Inferior parietal cortex (tissue), 1 donor: ENCODE results near the gene RASGRP3.

Source experiments
- DNase-seq: peaks from one replicate; pipeline ENCODE4 v3.0.0-alpha.2; 2016; ENCODE audit errors: extremely low spot score

RASGRP3 gene

DNA sequence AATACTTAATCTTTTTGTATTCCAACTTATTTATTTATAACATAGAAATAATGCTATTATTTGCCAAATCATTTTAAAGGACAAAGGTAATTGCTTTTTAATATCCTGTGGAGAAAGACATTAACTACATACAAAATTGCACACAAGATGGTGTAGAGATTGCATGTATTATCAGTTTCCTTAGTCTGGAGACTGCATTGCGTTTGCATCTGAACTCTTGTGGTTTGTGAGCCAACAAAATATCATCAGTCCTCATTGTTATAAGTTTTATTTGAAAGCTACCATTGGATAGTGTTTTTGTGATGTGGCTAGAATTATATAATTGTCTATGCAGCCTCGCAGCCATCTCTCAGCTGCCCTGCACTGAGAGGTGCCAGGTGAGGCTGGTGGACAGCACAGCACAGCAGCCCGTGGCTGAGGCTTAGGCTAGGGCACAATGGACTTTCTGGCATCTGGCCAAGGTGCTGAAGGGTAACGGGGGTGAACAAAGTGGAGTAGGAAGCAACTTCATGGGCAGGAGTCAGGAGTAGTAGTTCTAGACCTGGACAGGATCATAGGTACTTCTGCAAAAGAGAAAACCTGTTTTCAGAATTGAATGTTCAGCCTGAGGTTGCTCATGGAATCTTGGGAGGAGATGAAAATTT, 15.1 kb downstream of the RASGRP3 start:
- no peak for DNase-seq

DNA sequence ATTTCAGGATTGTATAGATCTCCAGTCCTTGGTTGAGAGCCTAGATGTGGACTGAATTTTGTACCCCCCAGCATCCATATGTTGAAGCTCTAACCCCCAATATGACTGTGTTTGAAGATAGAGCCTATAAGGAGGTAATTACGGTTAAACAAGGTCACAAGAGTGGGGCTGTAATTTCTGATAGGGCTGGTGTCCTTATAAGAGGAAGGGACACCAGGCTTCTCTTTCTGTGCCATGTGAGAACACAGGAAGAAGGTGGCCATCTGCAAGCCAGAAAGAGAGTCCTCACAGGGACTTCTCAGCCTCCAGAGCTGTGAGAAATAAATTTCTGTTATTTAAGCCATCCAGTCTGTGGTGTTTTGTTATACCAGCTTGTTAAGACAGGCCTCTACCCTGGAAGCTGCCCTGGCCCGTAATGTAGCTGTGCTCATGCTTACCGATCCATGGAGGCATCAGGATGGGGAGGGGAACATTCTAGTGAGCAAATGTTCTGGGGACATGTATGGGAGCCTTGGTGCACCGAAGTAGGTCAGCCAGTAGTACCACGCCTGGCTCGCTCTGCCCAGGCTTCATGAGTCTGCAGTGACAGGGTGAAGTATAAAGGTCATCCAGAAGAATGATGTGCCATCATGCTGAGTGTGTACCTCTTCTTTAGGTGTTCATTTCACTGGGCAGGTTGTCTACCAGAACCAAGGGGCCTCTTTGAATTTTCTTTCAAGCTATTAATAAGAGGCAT, 16.1 kb downstream of the RASGRP3 start:
- DNase-seq: no peak

DNA sequence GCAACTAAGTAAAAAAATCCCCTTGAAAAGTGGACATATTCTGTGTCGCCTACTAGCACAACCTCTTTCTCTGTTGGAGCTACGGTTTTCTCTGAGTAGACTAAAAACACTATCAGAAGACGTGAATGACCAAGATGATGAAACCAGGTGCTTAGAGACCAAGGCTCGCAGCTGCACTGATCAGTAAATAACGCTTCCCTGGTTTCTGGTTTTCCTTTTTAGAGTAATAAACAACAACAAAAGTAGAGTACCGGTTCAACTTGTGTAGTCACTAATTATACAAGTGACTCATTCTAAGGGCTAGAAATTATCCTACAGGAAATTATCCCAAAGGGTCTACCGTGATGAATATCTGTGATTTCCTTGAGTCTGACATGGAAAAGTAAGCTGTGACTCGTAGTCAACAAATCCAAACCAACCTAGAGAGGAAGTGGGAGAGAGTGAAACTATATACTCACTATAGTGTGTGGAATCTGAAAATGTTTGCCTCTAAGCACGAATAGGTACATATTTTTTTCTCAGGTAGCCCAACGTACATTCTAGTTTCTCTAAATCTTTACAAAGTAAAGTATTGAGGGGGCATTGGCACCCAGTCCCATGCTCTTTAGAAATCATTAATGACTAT, 17.8 kb downstream of the RASGRP3 start:
- DNase-seq: no peak

DNA sequence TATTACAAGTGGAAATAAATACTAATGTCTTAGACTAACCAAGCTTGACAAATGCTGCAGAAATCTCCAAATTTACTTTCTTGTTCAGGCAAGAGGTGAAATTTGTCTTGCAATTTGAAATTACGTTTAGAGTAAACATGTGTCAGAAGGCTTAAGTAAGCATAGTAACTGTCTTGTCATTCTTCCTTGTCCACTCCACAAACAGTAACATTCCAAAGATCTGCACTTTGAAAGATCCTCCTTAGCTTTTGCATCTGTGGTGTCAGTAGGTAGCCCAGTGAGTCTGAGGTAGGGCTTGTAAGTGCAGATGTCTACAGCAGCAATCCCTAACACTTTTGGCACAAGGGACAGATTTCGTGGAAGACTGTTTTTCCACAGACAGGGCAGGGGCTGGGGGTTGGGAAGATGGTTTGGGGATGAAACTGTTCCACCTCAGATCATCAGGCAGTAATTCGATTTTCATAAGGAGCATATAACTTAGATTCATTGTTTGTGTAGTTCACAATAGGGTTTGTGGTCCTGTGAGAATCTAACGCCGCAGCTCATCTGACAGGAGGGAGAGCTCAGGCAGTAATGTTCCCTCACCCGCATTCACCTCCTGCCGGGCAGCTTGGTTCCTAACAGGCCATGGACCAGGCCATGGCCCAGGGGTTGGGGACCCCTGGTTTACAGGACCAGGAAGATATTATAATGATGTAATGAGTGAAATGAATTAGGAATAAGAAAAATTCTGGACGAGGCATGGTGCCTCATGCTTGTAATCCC, 18.6 kb downstream of the RASGRP3 start:
- no peak for DNase-seq

DNA sequence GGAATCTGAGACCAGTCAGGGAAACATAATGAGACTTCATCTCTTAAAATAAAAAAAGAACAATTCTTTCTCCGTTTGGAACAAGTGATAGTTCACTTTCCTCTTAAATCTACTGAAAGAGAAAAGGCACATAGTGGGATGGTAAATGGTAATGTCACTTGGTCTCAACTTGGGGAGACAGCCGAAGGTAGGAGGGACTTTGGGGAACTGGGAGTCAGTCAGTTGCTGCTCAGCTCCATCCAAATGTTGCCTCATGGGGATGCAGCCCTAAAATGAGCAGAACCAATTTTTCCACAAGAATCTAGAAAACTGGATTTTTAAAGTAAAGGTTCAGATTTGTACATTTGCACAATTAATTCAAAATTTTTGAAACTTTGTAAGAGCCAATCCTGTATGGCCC, 19.2 kb downstream of the RASGRP3 start:
- DNase-seq: no peak

DNA sequence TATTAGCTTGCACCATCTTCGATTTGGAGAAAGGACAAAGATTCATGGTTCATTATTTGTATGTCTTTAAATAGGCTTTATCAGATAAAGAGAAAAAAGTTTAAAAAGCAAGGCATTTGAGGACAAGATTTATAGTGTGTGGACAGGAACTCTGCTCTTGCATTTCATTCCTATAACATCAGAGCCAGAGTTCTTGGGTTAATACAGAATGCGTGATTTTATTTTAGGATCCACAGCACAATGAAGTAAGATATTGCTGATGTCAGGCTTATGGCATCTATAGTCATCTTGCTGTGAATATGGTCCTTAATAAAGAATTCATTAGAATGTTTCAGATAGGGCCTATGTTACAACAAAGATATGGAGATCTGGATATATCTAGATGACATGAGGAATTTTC, 19.7 kb downstream of the RASGRP3 start:
- DNase-seq: no peak

DNA sequence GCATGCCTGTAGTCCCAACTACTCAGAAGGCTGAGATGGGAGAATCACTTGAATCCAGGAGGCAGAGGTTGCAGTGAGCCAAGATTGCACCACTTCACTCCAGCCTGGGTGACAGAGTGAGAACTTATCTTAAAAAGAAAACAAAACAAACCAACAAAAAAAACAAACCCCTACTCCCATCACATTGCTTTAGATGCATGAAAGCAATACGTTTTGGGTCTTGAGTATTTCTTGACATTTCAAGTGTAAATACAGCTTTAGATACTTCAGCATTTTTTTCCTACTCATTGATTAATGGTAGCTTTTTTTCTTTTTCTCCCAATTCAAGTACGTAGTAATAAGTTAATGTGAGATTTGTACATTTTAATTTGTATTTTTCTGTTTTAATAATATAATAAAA, 20.3 kb downstream of the RASGRP3 start:
- no peak for DNase-seq

DNA sequence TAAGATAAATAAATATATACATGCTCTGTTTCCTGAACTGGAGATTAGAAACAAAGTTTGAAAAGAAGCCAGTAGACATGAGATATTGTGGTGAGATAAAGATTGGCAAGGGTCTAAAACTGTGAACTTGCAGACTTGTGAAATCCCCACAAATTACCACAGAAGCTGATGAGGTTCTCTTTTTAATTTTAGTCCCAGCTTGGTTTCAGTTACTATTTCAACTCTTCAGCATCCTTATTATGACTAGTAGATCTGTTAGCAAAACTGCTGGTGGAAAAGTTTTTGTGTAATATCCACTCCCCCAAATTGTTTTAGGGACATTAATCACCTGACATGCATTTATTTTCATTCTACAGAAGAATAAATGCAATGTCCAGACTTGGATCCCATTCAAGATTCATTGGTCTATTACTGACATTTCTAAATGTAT, 20.8 kb downstream of the RASGRP3 start:
- no peak for DNase-seq

DNA sequence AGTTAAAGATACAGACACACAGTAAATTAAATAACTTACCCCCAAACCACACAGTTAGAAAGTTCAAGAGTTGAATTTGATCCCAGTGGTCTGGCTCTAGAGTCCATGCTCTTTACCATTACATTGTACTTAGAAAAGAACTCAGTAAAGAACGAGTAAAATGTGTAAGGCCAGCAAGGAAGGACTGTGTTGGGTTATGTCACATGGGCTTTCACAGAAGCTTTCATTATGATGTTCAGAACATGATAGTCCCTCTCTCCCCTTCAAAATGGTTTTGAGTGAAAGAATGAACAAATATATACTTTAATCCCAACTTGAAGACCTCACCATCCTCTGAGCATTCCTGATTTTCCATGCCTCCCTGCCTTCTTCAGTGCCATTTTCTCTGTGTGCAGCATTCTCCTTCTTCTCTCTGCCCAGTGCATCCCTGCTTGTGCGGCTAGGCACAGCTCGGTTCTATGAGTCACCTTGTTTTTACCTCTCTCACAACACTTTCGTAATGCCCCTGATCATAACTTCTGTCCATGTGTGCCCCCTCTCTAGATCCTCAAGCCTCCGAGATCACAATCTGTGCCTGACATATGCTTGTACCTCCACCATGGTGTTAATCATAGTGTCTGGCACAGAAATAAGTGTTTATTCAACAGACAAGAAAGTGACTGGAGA, 22.0 kb downstream of the RASGRP3 start:
- no peak for DNase-seq

DNA sequence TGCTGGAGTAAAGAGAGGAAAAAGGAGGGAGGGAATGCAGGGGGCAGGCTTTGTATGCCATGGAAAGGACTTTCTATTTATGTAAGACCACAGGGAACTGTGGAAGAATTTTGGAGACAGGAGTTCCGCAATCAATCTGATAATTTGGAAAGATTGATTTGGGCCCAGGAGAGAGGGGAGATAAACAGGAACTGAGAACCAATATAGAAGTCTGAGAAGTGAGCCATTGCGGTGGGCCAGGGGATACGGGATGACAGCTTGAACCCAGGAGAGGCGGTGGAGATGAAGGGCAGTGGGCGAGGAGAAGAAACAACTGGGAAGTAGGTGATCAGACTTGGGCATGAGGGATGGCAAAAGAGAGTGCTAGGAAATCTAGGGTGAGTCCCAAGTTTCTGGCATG, 23.7 kb downstream of the RASGRP3 start:
- no peak for DNase-seq

DNA sequence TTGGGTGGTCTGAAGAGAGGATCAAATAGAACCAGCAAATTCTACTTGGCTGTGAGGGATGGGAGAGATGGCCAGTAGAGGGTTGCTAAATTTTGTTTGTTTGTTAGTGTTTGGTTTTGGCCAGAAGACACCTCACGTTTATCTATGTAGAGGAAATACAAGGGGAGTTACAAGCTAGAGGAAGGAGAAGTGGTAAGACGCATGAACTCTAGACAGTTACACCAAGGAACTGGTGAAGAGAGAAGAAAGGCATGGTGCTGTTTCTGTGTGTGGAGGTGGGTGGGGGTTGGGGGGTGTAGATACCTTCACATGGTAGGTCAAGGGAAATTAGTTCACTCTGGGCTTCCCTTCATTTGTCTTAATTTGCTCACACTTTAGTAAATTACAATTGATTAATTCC, 25.6 kb downstream of the RASGRP3 start:
- DNase-seq: no peak

DNA sequence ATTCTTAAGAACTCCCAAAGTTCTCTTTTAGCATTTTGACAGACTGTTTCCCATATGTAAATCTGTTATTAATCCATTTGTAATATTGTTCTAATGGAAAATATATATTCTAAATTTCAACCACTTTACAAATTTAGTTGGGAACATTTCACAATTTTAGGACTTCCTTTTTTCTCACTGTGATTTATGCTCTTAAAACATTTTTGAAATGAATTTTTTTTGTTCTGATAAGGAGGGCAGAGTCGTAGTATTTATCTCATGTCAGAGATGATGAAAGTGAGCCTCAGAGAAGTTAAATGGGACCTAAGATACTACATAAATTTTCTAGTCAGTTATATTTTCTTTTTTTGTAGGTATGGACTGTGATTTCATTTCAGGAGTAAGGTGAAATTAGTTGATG, 26.6 kb downstream of the RASGRP3 start:
- no peak for DNase-seq

DNA sequence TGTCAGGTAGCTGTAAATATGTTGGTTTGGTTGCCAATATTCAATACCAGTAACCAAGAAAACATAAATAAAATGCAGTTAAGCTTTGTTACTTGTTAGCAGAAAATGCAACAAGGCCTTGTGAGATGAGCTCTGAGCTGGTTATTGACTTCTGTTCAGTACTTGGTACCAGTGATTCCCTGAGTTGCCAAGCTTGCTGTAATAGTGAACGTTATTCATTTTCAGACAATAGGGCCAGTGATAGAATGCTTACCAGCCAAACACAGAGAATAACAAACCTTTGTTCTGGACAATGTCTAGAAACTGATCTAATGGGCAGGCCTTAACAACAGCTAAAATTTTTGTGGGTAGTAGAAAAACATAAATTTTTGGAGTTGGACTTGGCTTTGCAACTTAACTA, 29.5 kb downstream of the RASGRP3 start:
- peak; percentile 85 for DNase-seq

DNA sequence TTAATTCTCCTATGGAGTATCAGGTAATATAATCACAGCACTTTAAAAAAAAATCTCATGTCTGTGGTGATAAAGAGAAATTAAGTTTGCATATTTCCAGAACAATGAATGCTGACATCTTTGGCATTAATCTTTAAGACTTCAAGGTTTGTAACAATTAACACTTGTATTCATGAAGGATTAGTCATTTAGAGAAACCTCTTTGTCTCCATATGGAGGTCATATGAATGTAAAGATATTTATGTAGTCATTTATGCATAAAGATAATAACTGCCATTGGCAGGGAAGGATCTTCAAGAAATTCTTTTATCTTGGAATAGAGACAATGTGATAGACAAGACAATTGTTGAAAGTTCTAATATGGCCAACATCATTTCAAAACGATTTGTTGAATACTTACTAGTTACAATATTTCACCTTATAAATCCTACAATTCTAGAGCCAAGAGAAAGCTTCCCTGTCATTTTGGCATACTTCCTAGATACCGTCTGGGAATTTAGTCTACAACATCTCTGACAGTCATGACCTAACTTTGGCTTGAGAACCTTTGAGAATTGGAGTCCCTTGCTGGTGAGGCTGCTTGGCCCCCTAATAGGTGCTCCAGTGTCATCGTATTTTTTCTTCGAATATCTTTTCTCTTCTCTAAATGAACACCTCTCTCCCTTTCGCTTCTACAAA, 33.6 kb downstream of the RASGRP3 start:
- DNase-seq: no peak

DNA sequence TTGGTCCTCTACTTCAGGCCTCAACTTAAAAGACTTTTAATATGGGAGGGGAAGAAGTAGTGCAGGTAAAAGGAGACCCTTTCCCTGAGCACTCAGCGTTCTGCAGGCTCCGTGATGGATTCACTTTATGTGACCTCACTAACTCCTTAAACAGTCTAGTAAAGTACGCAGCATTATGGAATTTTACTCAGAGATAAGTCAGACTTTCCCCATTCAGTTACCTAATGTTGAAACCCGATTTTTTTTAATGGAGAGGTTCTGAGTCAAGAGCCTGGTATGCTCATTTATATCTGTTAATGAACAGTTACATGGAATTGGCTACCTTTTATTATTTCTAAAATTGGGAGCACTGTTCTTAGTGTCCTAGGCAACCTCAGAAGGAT, 34.1 kb downstream of the RASGRP3 start:
- no peak for DNase-seq

DNA sequence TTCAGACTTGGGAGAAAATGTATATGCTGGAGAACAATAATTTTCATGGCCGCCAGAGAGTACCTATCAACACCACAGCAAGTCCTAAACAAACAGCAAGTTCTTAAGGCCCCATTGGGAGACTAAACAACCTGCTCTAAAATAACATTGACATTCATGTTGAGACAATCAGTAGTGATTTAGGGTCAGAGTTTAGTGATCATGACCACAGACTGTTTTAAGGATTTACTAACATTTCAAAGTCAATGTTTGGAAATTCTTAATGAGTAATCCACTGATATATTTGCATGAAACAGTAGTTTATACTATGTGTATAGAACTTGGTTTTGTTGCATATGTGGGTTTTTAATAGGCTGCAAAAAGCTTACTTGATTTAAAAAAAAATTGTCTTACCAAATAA, 34.7 kb downstream of the RASGRP3 start:
- DNase-seq: no peak

DNA sequence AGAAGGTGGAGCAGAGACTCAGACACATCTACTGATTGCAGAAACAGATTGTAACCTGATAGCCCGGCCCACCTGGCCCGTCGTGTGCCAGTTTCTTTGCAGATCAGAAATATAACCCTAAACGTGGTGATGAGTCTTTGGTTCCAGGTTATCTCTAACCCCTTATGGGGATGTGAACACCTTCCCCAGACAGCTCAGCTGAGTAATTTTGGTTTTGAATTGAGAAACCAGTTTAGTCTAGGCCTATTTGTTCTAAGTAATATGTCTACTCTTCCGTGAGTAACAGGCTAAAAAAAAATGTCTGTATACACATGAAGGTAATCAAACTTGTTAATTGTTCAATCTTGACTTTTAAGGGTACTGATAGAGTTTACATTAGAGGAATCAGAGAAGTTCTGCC, 35.7 kb downstream of the RASGRP3 start:
- DNase-seq: no peak

DNA sequence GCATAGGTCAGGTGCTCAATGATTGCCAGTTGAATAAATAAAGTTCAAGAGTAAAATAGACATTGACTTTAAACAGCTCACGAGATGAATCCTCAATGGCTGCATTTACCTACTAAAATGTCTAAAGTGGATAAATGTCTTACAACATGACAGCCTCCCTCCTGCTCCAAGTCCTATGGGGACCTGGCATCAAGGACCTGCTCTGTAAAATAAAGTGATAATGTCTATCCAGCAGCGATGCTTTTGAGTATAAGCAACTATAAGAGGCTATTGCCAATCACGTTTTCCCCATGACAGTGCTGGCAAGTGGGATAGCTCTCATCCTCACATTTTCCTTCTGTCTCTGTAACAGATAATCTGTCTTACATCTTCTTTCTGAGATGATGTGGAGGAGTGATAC, 37.0 kb downstream of the RASGRP3 start:
- no peak for DNase-seq

DNA sequence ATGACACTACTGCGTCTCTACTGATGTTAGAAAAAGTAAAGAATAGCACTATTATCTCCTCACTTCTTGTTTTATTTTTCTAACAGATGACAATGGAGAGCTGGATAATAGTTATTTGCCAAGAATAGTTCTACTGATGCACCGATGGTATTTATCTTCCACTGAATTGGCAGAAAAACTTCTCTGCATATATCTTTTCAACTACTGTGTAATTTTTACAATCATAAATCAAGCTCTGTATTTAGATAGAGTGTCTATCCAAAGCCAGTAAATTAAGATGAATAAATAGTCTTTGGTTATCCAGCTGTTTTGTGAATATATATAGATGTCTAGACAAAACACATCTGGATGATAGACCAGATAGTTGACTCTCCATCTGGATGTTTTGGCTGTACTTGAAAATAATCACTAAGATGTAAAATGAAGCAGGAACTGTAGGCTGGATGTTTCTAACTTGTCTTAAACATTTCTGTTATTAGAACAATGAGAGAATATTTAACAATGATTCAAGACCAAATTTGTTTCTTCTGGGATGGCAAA, 40.1 kb downstream of the RASGRP3 start:
- DNase-seq: no peak

DNA sequence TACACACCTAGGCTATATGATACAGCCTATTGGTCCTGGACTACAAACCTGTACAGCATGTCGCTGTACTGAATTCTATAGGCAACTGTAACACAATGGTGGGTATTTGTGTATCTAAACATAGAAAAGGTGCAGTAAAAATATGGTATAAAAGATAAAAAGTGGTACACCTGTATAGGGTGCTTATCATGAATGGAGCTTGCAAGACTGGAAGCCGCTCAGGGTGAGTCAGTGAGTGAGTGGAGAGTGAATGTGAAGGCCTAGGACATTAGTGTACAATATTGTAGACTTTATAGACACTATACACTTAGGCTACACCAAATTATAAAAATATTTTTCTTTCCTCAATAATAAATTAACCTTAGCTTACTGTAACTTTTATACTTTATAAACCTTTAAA, 41.8 kb downstream of the RASGRP3 start:
- no peak for DNase-seq

DNA sequence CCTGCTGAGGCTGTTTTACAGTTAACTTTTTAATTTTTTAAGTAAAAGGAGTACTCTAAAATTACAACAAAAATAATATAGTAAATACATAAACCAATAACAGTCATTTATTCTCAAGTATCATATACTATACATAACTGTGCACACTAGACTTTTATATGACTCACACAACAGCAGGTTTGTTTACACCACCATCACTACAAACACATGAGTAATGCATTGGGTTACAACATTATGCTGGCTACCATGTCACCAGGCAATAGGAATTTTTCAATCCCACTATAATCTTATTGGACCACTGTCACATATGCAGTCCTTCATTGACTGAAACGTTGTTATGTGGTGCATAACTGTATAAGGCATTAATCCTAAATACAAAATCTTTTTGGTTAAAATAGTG, 42.5 kb downstream of the RASGRP3 start:
- DNase-seq: no peak
